Caco-2 (cell line): ENCODE data around the gene HBG2. TPM values are rescaled to one million over a fixed set of nuclear protein-coding genes. Genes with fewer than 3 reads are reported as not detected.

Source experiments
- BruUV-seq: library from RNA; stranded (reverse); fragments of 400-500 nt; replicated peaks from 2 replicates; lab custom pipeline; 2021; lab: Mats Ljungman, UMichigan
- CTCF ChIA-PET: fragments of 300-600 bp; sonication (Branson Sonifier 250); formaldehyde crosslinking; loops from one replicate; lab custom pipeline; 2022; ENCODE audit warnings: antibody characterized with exemption; lab: Charles Lee
- POLR2A ChIA-PET: fragments of 300-600 bp; sonication (Branson Sonifier 250); formaldehyde crosslinking; loops from one replicate; lab custom pipeline; 2022; ENCODE audit warnings: antibody characterized with exemption; lab: Charles Lee
- DNase-seq, 2 experiments: peaks; one replicate each; pipeline versions ENCODE4 v3.0.0 to v3.0.0-alpha.2; 2020 to 2022
- H3K27me3 ChIP-seq: replicated peaks from 2 replicates; pipeline ENCODE4 v1.6.0; 2011; ENCODE audit warnings: low read length; ENCODE audit not compliant: control insufficient read depth, insufficient read depth
- H3K36me3 ChIP-seq: 2 replicates; pipeline ENCODE4 v1.5.1; 2011; ENCODE audit warnings: low read length; ENCODE audit not compliant: control insufficient read depth, insufficient read depth
- H3K4me1 ChIP-seq: fragments of 250-450 bp; sonication (Bioruptor Pico); 2 replicates; pipeline ENCODE4 v1.5.1; 2020; ENCODE audit warnings: mild to moderate bottlenecking
- H3K4me3 ChIP-seq: 2 replicates; pipeline ENCODE4 v1.5.1; 2011; ENCODE audit warnings: low read depth, mild to moderate bottlenecking, control low read depth, low read length
- H3K9me3 ChIP-seq: fragments of 250-450 bp; sonication (Bioruptor Pico); 2 replicates; pipeline ENCODE4 v1.5.1; 2020; ENCODE audit warnings: mild to moderate bottlenecking, moderate library complexity
- H3K27ac Mint-ChIP-seq: one replicate; pipeline ENCODE4 v1.8.0; 2022; ENCODE audit warnings: mixed read lengths; ENCODE audit not compliant: unreplicated experiment
- H3K27me3 Mint-ChIP-seq: one replicate; pipeline ENCODE4 v1.8.0; 2022; ENCODE audit warnings: mixed read lengths; ENCODE audit not compliant: insufficient read depth, unreplicated experiment
- H3K36me3 Mint-ChIP-seq: one replicate; pipeline ENCODE4 v1.8.0; 2022; ENCODE audit warnings: mild to moderate bottlenecking, mixed read lengths; ENCODE audit not compliant: insufficient read depth, unreplicated experiment
- H3K4me1 Mint-ChIP-seq: one replicate; pipeline ENCODE4 v1.8.0; 2022; ENCODE audit warnings: low read depth, mixed read lengths; ENCODE audit not compliant: unreplicated experiment
- H3K4me3 Mint-ChIP-seq: one replicate; pipeline ENCODE4 v1.8.0; 2022; ENCODE audit warnings: mild to moderate bottlenecking, moderate library complexity, mixed read lengths; ENCODE audit not compliant: unreplicated experiment
- H3K9me3 Mint-ChIP-seq: one replicate; pipeline ENCODE4 v1.8.0; 2022; ENCODE audit warnings: mixed read lengths; ENCODE audit not compliant: unreplicated experiment
- intact Hi-C: fragments of 100-400 bp; cut with micrococcal nuclease; formaldehyde crosslinking; loops from one replicate; pipeline ENCODE4 v1.10.0; 2022; ENCODE audit not compliant: unreplicated experiment
- total RNA-seq: library from RNA; stranded (reverse); gene quantifications from 2 replicates; pipeline ENCODE4 v1.2.3, GENCODE V29; 2022
- TF ChIP-seq, protein P1 (sequence below), 2 experiments: fragments of 200-600 bp in 1 of 2; IDR thresholded peaks; 1 replicate in 1 of 2; 2 replicates in 1 of 2; pipeline versions ENCODE4 v1.5.1 to v1.8.0; 2011 to 2022; ENCODE audit warnings: antibody characterized with exemption in 1 of 2, control low read depth in 1 of 2, inconsistent platforms in 1 of 2, low read depth in 1 of 2, low read length in 1 of 2, mild to moderate bottlenecking in 1 of 2, moderate library complexity in 1 of 2; ENCODE audit not compliant: insufficient read depth in 1 of 2, severe bottlenecking in 1 of 2, unreplicated experiment in 1 of 2

The HBG2 gene
- total RNA-seq, 1 experiment from 2014 or later: not detected

GRCh38 chr11:5274395-5274794, 19.8 kb upstream of the HBG2 start:
- Histone ChIP-seq H3K9me3 (no peaks in the 10 kb centered on the region), H3K4me1 (no peaks in the 10 kb centered on the region), H3K27me3 (no peaks in the 10 kb centered on the region; the same call in 1 of the 2 replicates), H3K4me3 (no peak overlapping the region), H3K36me3 (no peaks in the 10 kb centered on the region)
- Mint-ChIP-seq H3K4me1 (no peaks in the 10 kb centered on the region), H3K9me3 (no peaks in the 10 kb centered on the region), H3K27me3 (peaks cover 7% of the 10 kb centered on the region), H3K27ac (no peak overlapping the region), H3K4me3 (no peak overlapping the region), H3K36me3 (no peaks in the 10 kb centered on the region)
- TF ChIP-seq, protein P1, sequence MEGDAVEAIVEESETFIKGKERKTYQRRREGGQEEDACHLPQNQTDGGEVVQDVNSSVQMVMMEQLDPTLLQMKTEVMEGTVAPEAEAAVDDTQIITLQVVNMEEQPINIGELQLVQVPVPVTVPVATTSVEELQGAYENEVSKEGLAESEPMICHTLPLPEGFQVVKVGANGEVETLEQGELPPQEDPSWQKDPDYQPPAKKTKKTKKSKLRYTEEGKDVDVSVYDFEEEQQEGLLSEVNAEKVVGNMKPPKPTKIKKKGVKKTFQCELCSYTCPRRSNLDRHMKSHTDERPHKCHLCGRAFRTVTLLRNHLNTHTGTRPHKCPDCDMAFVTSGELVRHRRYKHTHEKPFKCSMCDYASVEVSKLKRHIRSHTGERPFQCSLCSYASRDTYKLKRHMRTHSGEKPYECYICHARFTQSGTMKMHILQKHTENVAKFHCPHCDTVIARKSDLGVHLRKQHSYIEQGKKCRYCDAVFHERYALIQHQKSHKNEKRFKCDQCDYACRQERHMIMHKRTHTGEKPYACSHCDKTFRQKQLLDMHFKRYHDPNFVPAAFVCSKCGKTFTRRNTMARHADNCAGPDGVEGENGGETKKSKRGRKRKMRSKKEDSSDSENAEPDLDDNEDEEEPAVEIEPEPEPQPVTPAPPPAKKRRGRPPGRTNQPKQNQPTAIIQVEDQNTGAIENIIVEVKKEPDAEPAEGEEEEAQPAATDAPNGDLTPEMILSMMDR (IDR thresholded peaks at IDR 0.05; ENCODE audit: insufficient read depth in 1 of 2, low read depth in 1 of 2, low read length in 1 of 2, severe bottlenecking in 1 of 2, unreplicated experiment in 1 of 2): no peak
- BruUV-seq: no TSS peak
- ChIA-PET CTCF (no interaction called here), POLR2A (no interaction called here)
- DNase-seq: no peak
- intact Hi-C loops: no loop called here

DNA sequence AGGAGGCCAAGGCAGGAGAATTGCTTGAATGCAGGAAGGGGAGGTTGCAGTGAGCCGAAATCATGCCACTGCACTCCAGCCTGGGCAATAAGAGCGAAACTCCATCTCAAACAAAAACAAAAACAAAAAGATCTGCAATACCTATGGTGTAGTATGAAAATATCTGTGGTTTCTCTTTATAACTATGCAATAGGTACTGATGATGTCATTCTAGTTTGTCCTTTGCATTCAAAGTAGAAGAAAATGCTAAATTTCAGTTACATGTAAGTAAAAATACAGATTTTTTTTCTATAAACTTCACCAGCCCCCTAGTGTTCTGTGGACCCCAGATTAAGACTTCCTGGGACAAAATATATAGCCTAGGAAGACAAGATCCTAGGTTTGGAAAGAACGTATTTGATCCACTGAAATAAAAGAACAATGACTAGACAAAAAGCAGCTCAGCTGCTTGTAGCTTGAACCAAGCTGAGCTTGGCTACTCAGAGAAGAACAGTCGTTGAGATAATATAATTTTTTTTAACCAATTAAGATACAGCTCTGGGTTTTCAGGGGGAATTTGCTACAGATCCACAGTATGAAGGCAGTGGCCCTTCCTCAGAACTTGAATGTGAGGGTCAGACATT, 17.9 kb upstream of the HBG2 start:
- no peaks in the 10 kb centered on the region for H3K4me1 Mint-ChIP-seq
- ChIA-PET CTCF (no interaction called here), POLR2A (no interaction called here)
- TF ChIP-seq, protein P1 (IDR thresholded peaks at IDR 0.05; ENCODE audit: insufficient read depth in 1 of 2, low read depth in 1 of 2, low read length in 1 of 2, severe bottlenecking in 1 of 2, unreplicated experiment in 1 of 2): no peak
- intact Hi-C loops: no loop called here
- no TSS peak for BruUV-seq
- DNase-seq: no peak
- H3K4me3 Mint-ChIP-seq: no peak overlapping the region
- Histone ChIP-seq H3K9me3 (no peaks in the 10 kb centered on the region), H3K27me3 (no peaks in the 10 kb centered on the region; the same call in 1 of the 2 replicates), H3K36me3 (no peaks in the 10 kb centered on the region), H3K4me1 (no peaks in the 10 kb centered on the region), H3K4me3 (no peak overlapping the region)
- no peaks in the 10 kb centered on the region for H3K36me3 Mint-ChIP-seq
- H3K27me3 Mint-ChIP-seq: peaks cover 17% of the 10 kb centered on the region
- H3K27ac Mint-ChIP-seq: no peak overlapping the region
- no peaks in the 10 kb centered on the region for H3K9me3 Mint-ChIP-seq

DNA sequence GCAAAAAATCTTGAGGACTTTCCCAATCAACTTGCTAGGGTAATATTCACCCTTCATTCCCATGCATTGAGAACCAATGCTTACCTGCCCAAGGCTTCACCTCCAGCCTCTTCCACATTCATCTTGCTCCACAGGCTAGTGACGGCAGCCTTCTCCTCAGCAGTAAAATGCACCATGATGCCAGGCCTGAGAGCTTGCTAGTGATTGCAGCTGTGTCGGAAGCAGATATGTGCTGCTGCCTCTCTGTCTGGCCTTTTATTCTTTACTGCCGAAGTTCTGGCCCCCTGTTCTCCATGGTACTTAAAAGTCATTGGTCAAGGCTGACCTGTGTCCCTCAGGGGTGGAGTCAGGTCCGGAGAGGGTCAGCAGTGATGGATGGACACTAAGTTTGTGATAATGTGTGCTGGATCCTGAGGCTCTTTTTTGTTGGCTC, 15.2 kb upstream of the HBG2 start, which contains the start of gene HBE1:
HBE1 (minus strand) TSS at position 231 of the 433 bp plus-strand sequence; CDS start at position 176, 55 bp downstream.
- Histone ChIP-seq H3K36me3 (no peaks in the 10 kb centered on the region), H3K27me3 (no peaks in the 10 kb centered on the region; the same call in 1 of the 2 replicates), H3K4me1 (no peaks in the 10 kb centered on the region), H3K9me3 (no peaks in the 10 kb centered on the region), H3K4me3 (no peak within 1 kb of the TSS)
- H3K27me3 Mint-ChIP-seq: peaks cover 21% of the 10 kb centered on the region
- DNase-seq: no peak
- no peaks in the 10 kb centered on the region for H3K9me3 Mint-ChIP-seq
- no peaks in the 10 kb centered on the region for H3K4me1 Mint-ChIP-seq
- no peak within 1 kb of the TSS for H3K27ac Mint-ChIP-seq
- CTCF ChIA-PET: no interaction called here
- no TSS peak for BruUV-seq
- POLR2A ChIA-PET: no interaction called here
- no peaks in the 10 kb centered on the region for H3K36me3 Mint-ChIP-seq
- intact Hi-C loops: no loop called here
- H3K4me3 Mint-ChIP-seq: no peak within 1 kb of the TSS
- TF ChIP-seq, protein P1 (IDR thresholded peaks at IDR 0.05; ENCODE audit: insufficient read depth in 1 of 2, low read depth in 1 of 2, low read length in 1 of 2, severe bottlenecking in 1 of 2, unreplicated experiment in 1 of 2): no peak
